Effector CD4-positive, alpha-beta T cell (primary cell): ENCODE results near the gene ADAM23.

Experiments
- DNase-seq: peaks from one replicate; pipeline ENCODE4 v3.0.0-alpha.2; 2020

The ADAM23 gene

DNA sequence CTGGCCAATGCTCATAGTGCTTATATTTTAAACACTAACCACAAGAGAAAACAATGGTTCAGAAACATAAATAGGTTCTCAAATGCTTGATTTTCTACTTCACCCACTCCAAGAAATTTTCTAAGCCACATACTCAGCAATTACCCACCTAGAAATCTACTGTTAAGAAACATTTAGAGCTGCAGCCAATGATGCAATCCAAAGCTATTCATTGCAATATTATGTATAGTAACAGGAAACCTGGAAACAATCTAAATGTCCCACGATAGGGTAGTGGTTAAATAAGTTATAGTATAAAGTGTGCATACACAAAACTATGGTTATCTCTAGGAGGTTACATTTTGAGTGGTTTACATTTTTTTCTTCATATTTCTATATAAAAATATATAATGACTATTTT is 204.7 kb downstream of the ADAM23 start:
- DNase-seq: no peak

GRCh38 chr2:206657087-206657486 is 213.8 kb downstream of the ADAM23 start:
- DNase-seq: no peak

DNA sequence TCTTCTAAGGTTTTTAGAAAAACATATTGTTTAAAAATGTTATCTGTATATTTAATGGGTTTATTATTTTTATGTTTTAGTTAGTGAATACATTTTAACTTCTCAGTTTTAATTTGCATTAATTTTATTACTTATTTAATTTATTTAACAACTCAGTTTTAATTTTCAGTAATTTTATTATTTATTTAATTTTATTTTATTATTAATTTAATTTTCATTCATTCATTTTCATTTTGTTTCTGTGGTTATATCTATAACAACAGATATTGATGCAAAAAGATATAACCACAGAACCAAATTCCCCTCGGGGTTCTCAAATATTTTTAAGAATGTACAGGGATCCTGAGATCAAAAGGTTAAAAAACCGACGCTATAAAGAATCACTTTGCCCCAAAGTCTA is 221.9 kb downstream of the ADAM23 start:
- no peak for DNase-seq
